Thoracic aorta (tissue), 2 donors: ENCODE data around the gene KCNK5. TPM values are rescaled to one million over a fixed set of nuclear protein-coding genes. Genes with fewer than 3 reads are reported as not detected.

Experiments used
- ATAC-seq: fragments of 150-250 bp; one replicate; pipeline ENCODE4 v1.8.0; 2017; ENCODE audit warnings: low read depth; ENCODE audit not compliant: insufficient number of reproducible peaks, low FRiP score
- DNase-seq: peaks from one replicate; pipeline ENCODE4 v3.0.0-alpha.2; 2020; ENCODE audit warnings: low spot score
- H3K27ac ChIP-seq, 2 donors: fragments of 200-600 bp; sonication (generic); 1 replicate in 1 of 2; 2 replicates in 1 of 2; pipeline ENCODE4 v1.5.1; 2016; ENCODE audit warnings: mild to moderate bottlenecking in 2 of 2, moderate library complexity in 2 of 2
- H3K27me3 ChIP-seq: fragments of 200-600 bp; sonication (generic); replicated peaks from 2 replicates; pipeline ENCODE4 v1.6.0; 2016; ENCODE audit warnings: mild to moderate bottlenecking; ENCODE audit not compliant: insufficient read depth
- H3K36me3 ChIP-seq: fragments of 200-600 bp; sonication (generic); one replicate; pipeline ENCODE4 v1.5.1; 2016
- H3K4me1 ChIP-seq, 2 donors: fragments of 200-600 bp; sonication (generic); 1 replicate in 1 of 2; 2 replicates in 1 of 2; pipeline versions ENCODE4 v1.5.1 to v1.6.0; 2016; ENCODE audit warnings: low read depth in 2 of 2, mild to moderate bottlenecking in 1 of 2; ENCODE audit not compliant: control insufficient read depth in 1 of 2
- H3K4me3 ChIP-seq: fragments of 200-600 bp; sonication (generic); 2 replicates; pipeline ENCODE4 v1.5.1; 2016; ENCODE audit warnings: mild to moderate bottlenecking
- H3K9me3 ChIP-seq: fragments of 200-600 bp; sonication (generic); 2 replicates; pipeline ENCODE4 v1.5.1; 2016
- CTCF ChIP-seq: fragments of 200-600 bp; sonication (generic); IDR thresholded peaks from one replicate; pipeline ENCODE4 v1.5.1; 2019; ENCODE audit warnings: antibody characterized with exemption
- total RNA-seq, 2 donors: library from RNA; depleted of rRNA; stranded (reverse); fragments of >200 nt; gene quantifications; one replicate each; pipeline versions ENCODE4 v1.1.0 to v1.2.3, GENCODE V29; 2016

The KCNK5 gene
- total RNA-seq, 2 donors from 2014 or later = 0.41 to 8.6 TPM

DNA sequence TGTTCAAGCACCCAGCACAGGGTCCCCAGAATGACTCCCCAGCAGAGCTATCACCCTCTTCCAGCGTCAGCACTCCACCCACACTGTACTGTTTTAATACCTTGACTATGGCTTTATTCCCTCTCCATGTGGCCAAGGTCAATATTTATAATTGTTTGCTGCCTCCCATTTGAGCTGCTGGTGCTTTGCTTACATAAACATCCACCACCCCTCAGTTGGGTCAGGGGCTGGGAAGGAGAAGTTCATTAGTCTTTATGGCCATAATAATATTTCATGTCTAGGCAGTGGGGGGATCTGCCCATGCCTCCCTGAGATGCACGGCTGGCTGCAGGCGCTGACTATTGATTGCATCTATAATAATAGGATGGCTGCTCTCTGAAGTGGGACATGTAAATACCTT is 72.5 kb downstream of the KCNK5 start:
- no peaks in the 10 kb centered on the region for H3K27me3 ChIP-seq
- TF ChIP-seq CTCF = no peak
- DNase-seq (no peak), ATAC-seq (no peak)
- no peaks in the 10 kb centered on the region for H3K9me3 ChIP-seq
- H3K27ac ChIP-seq = no peak overlapping the region
- H3K36me3 ChIP-seq = no peaks in the 10 kb centered on the region
- no peak overlapping the region for H3K4me3 ChIP-seq
- H3K4me1 ChIP-seq = no peaks in the 10 kb centered on the region

DNA sequence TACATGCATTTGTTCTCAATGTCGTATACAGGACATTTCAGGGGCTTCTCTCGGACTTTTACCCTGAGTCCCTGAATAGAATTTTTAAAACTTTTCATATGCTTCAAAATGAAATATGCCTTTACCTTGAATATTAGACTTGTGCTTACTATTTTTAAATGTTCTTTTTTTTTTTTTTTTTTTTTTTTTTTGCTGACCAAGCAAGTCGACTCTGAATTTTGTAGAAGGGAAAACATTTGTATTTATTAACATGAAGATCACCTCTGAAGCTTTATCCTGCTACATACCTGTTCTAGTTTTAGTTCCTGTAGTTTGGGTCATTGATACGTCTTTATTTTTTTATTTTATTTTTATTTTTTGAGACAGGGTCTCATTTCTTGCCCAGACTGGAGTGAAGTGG is 74.6 kb downstream of the KCNK5 start:
- TF ChIP-seq CTCF = no peak
- no peaks in the 10 kb centered on the region for H3K36me3 ChIP-seq
- no peaks in the 10 kb centered on the region for H3K9me3 ChIP-seq
- no peaks in the 10 kb centered on the region for H3K4me1 ChIP-seq
- DNase-seq (no peak), ATAC-seq (no peak)
- H3K27me3 ChIP-seq = no peaks in the 10 kb centered on the region
- H3K27ac ChIP-seq = no peak overlapping the region
- no peak overlapping the region for H3K4me3 ChIP-seq

- Histone ChIP-seq H3K27me3 (no peaks in the 10 kb centered on the region), H3K9me3 (no peaks in the 10 kb centered on the region), H3K4me3 (no peak overlapping the region), H3K27ac (no peak overlapping the region), H3K36me3 (no peaks in the 10 kb centered on the region), H3K4me1 (no peaks in the 10 kb centered on the region)
- DNase-seq (no peak), ATAC-seq (no peak)
- no peak for TF ChIP-seq CTCF
Measured at GRCh38 chr6:39153766-39154397, 75.4 kb downstream of the KCNK5 start.

GRCh38 chr6:39152262-39152661 is 77.0 kb downstream of the KCNK5 start:
- no peaks in the 10 kb centered on the region for H3K9me3 ChIP-seq
- H3K4me3 ChIP-seq = no peak overlapping the region
- H3K4me1 ChIP-seq = no peaks in the 10 kb centered on the region
- no peaks in the 10 kb centered on the region for H3K36me3 ChIP-seq
- no peak for TF ChIP-seq CTCF
- no peak overlapping the region for H3K27ac ChIP-seq
- no peaks in the 10 kb centered on the region for H3K27me3 ChIP-seq
- DNase-seq = no peak
- ATAC-seq = no peak

- H3K4me3 ChIP-seq = no peak overlapping the region
- no peak overlapping the region for H3K27ac ChIP-seq
- no peak for TF ChIP-seq CTCF
- H3K27me3 ChIP-seq = no peaks in the 10 kb centered on the region
- H3K9me3 ChIP-seq = no peaks in the 10 kb centered on the region
- DNase-seq (no peak), ATAC-seq (no peak)
- H3K4me1 ChIP-seq = no peaks in the 10 kb centered on the region
- H3K36me3 ChIP-seq = no peaks in the 10 kb centered on the region
Measured at GRCh38 chr6:39151211-39151610, 78.1 kb downstream of the KCNK5 start.
